AG10803 (cell line): ENCODE measurements around the gene ANLN.
A peak's percentile ranks its signal among the peaks of the same experiment; 100 is the strongest.

Experiments used
- DNase-seq: peaks from one replicate; pipeline ENCODE4 v3.0.0; 2010; ENCODE audit warnings: low read depth
- H3K4me3 ChIP-seq: 2 replicates; pipeline ENCODE4 v1.5.1; 2011; ENCODE audit warnings: mild to moderate bottlenecking, low read length, control low read depth
- CTCF ChIP-seq: conservative IDR thresholded peaks from 2 replicates; pipeline ENCODE4 v1.5.1; 2011; ENCODE audit warnings: mild to moderate bottlenecking, low read length, control low read depth, inconsistent platforms

ANLN gene

GRCh38 chr7:36391436-36392198 lies 2.0 kb downstream of the ANLN start:
- H3K4me3 ChIP-seq: peak overlapping the region; percentile 89
- DNase-seq: no peak
- TF ChIP-seq CTCF: no peak

DNA sequence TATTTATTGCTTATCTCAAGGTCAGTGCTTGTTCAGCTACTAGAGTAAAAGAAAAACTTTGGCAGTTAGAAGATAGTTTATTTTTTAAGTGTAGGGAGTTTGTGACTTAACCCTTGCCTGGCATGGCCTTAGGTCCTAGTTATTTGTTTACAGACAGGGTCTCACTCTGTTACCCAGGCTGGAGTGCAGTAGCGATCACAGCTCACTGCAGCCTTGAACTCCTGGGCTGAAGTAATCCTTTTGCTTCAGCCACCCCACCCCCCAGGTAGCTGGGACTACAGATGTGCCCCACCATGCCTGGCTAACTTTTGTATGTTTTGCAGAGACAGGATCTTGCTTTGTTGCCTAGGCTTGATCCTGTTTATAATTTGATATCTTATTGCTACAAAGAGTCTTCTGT lies 4.2 kb downstream of the ANLN start:
- no peak for TF ChIP-seq CTCF
- H3K4me3 ChIP-seq: no peak overlapping the region
- no peak for DNase-seq

GRCh38 chr7:36395171-36395894 lies 5.7 kb downstream of the ANLN start:
- no peak for TF ChIP-seq CTCF
- no peak overlapping the region for H3K4me3 ChIP-seq

DNA sequence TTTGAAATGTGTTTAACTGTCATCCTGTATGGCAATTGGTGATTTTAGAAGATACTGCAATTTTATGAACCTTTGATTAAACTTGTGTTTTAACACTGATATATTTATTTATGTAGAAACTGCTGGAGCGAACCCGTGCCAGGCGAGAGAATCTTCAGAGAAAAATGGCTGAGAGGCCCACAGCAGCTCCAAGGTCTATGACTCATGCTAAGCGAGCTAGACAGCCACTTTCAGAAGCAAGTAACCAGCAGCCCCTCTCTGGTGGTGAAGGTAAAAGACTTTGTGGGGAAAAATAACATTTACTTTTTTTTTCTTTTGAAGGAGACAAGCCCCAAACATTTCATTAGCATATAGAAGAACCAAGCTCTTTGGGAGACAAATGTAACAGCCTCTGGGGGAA lies 6.5 kb downstream of the ANLN start:
- TF ChIP-seq CTCF: no peak
- no peak for DNase-seq
- H3K4me3 ChIP-seq: no peak overlapping the region

More at GRCh38 chr7:36395171-36395894, 5.7 kb downstream of the ANLN start:
- no peak for DNase-seq

DNA sequence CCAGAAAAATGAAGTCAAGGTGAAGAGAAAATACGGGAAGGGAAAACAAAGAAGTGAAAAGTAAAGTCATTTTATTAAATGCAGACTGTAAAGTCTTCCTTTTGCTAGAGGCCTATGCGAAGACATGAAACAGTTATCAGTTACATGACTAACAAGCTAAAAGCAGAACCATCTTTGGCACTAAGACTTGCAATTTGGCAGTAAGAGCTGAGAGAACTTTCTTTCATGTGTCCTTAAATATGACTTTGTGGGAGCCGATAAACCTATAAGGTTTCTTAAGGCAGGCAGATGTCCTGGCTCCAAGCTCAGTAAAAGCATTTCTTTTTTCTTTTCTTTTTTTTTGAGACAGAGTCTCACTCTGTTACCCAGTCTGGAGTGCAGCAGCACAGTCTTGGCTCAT lies 10.4 kb downstream of the ANLN start:
- DNase-seq: no peak
- no peak for TF ChIP-seq CTCF
- H3K4me3 ChIP-seq: no peak overlapping the region

DNA sequence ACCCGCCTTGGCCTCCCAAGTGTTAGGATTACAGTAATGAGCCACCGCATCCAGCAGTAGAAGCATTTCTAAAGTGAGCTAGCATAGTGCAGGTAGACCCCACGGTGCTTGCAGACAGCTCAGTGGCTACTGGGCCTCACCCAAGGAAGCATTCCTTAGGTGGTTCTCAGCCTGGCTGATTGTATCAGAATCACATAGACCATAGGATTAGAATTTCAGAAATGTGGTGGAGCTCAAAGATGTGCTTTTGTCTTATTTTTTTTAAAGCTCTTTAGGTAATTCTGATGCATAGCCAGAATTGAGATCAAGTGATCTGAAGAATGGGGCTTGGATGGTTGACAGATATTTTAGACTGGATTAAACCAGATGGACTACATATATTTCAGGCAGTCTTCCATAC lies 10.9 kb downstream of the ANLN start:
- no peak overlapping the region for H3K4me3 ChIP-seq
- no peak for TF ChIP-seq CTCF
- peak; percentile 36 for DNase-seq

DNA sequence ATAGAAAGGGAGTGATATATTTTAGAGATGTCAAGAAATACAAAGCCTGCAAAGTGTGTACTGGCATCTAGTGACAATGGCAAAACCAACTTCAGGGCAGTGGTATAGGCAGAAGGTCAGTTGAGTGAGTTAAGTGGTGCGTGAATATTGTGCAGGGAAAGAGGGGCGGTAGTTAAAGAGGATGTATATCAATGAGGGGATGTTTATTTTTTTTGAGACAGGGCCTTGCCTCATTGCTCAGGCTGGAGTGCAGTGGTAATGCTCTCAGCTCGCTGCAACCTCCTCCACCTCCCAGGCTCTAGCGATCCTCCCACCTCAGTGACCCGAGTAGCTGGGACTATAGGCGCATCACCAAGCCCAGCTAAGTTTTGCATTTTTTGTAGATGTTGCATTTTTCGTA lies 13.8 kb downstream of the ANLN start:
- no peak for DNase-seq
- no peak overlapping the region for H3K4me3 ChIP-seq
- TF ChIP-seq CTCF: no peak
